Measurements from ENCODE around the gene COL23A1. TPM values are rescaled to one million over a fixed set of nuclear protein-coding genes. Genes with fewer than 3 reads are reported as not detected.

The COL23A1 gene
- total and polyA plus RNA-seq, 2 experiments from 2014 or later: 4.8 to 8.2 TPM

GRCh38 chr5:178533136-178533535 is 57.1 kb downstream of the COL23A1 start:
- no peak overlapping the region for H2AFZ ChIP-seq
- H3K4me3 ChIP-seq: no peak overlapping the region
- TF ChIP-seq NANOG (IDR thresholded peaks at IDR 0.05; ENCODE audit: borderline replicate concordance) (no peak), CREB1 (CRISPR knock-in tag; IDR thresholded peaks at IDR 0.05; ENCODE audit: low read depth) (no peak), ZNF462 (CRISPR knock-in tag; IDR thresholded peaks at IDR 0.05) (no peak)
- no peaks in the 10 kb centered on the region for H3K9me2 ChIP-seq (ENCODE audit: insufficient read depth)
- Mint-ChIP-seq H3K9me3 (no peaks in the 10 kb centered on the region), H3K4me3 (no peak overlapping the region), H3K27me3 (ENCODE audit: insufficient read depth, low read depth, poor library complexity) (peaks cover 8% of the 10 kb centered on the region), H3K27ac (no peak overlapping the region), H3K36me3 (ENCODE audit: low read depth) (no peaks in the 10 kb centered on the region), H3K4me1 (peaks cover 6% of the 10 kb centered on the region)
- H3K4me2 ChIP-seq: no peak overlapping the region
- no peaks in the 10 kb centered on the region for H3F3A ChIP-seq (replicated peaks; ENCODE audit: low read depth)
- H3K36me3 ChIP-seq (ENCODE audit: insufficient read depth): no peaks in the 10 kb centered on the region
- DNase-seq (ENCODE audit: low spot score) (no peak), ATAC-seq (no peak)
- no peaks in the 10 kb centered on the region for H3K27me3 ChIP-seq (ENCODE audit: insufficient read depth)
- H3K79me2 ChIP-seq (replicated peaks; ENCODE audit: insufficient read depth): no peaks in the 10 kb centered on the region
- H4K20me1 ChIP-seq (replicated peaks; ENCODE audit: insufficient read depth): no peaks in the 10 kb centered on the region
- H3K4me1 ChIP-seq (ENCODE audit: insufficient read depth): no peaks in the 10 kb centered on the region
- no peak overlapping the region for H3K27ac ChIP-seq (ENCODE audit: low read depth)

DNA sequence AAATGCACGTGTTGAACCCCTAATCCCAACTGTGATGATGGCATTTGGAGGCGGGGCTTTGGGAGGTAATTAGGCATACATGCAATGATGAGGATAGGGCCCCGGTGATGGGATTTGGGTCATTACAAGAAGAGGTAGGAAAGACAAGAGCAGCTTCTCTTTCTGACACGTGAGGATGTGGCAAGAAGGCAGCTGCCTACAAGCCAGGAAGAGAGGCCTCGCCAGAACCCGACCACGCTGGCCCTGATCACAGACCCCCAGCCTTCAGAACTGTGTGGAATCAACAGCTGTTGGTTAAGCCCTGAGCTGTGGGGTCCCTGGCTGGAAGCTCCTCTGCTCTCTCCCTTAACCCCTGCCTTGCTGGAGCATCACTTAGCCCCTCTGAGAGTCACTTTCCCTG is 57.5 kb downstream of the COL23A1 start:
- Histone ChIP-seq H3F3A (replicated peaks; ENCODE audit: low read depth) (no peaks in the 10 kb centered on the region), H3K27ac (ENCODE audit: low read depth) (no peak overlapping the region), H2AFZ (no peak overlapping the region), H3K79me2 (replicated peaks; ENCODE audit: insufficient read depth) (no peaks in the 10 kb centered on the region), H4K20me1 (replicated peaks; ENCODE audit: insufficient read depth) (no peaks in the 10 kb centered on the region), H3K36me3 (ENCODE audit: insufficient read depth) (no peaks in the 10 kb centered on the region), H3K4me1 (ENCODE audit: insufficient read depth) (no peaks in the 10 kb centered on the region), H3K9me2 (ENCODE audit: insufficient read depth) (no peaks in the 10 kb centered on the region), H3K4me2 (no peak overlapping the region), H3K4me3 (no peak overlapping the region), H3K27me3 (ENCODE audit: insufficient read depth) (no peaks in the 10 kb centered on the region)
- peaks cover 5% of the 10 kb centered on the region for H3K27me3 Mint-ChIP-seq (ENCODE audit: insufficient read depth, low read depth, poor library complexity)
- no peak overlapping the region for H3K27ac Mint-ChIP-seq
- DNase-seq (ENCODE audit: low spot score) (no peak), ATAC-seq (no peak)
- no peaks in the 10 kb centered on the region for H3K9me3 Mint-ChIP-seq
- H3K36me3 Mint-ChIP-seq (ENCODE audit: low read depth): no peaks in the 10 kb centered on the region
- H3K4me1 Mint-ChIP-seq: peaks cover 4% of the 10 kb centered on the region
- H3K4me3 Mint-ChIP-seq: no peak overlapping the region
- TF ChIP-seq ZNF462 (CRISPR knock-in tag; IDR thresholded peaks at IDR 0.05): no peak
- no peak for TF ChIP-seq ZNF114 (CRISPR knock-in tag; IDR thresholded peaks at IDR 0.05)
- no peak for TF ChIP-seq STAT1 (IDR thresholded peaks at IDR 0.05; ENCODE audit: unreplicated experiment)
- no peak for TF ChIP-seq CREB1 (CRISPR knock-in tag; IDR thresholded peaks at IDR 0.05; ENCODE audit: low read depth)
- TF ChIP-seq ZNF331 (CRISPR knock-in tag; IDR thresholded peaks at IDR 0.05; ENCODE audit: low read depth): no peak

All from GM23338 (cell line).